Heart left ventricle (tissue), 13 donors: ENCODE data around the gene CPNE7.

Source experiments
- CTCF ChIP-seq, 12 donors: fragments of 200-600 bp; sonication (generic) in 4 of 12; IDR thresholded peaks; one replicate each; pipeline versions ENCODE4 v1.5.0 to v1.8.0; 2018 to 2022; ENCODE audit warnings: antibody characterized with exemption in 12 of 12, mild to moderate bottlenecking in 5 of 12
- POLR2A ChIP-seq, 2 donors: fragments of 450-650 bp; IDR thresholded peaks; one replicate each; pipeline ENCODE4 v1.6.1; 2017; ENCODE audit warnings: antibody characterized with exemption in 2 of 2, mild to moderate bottlenecking in 2 of 2, moderate library complexity in 2 of 2
- donor health status: ischemic (EF 13 %, LVEDD 7.1; RV severe dilation, severe dysfunction).
- donor health status: DM: no; HTN: yes; CAD: no.
- donor health status: DM: no; HTN: no; CAD: no.
- donor health status: ischemic (EF 25% LVEDD 6.9; RV normal size, moderate dysfunction).
- donor health status: ischemic (EF 25% LVEDD 5.7; RV mildly dilated, moderate dysfunction).
- donor health status: ischemic (EF 35%, LVEDD 5.7; RV mildly dilated, moderate dysfunction).
- donor health status: nonischemic (EF 11% LVEDD 7.7; RV severe dilation, severe dysfunction).
- donor health status: DM: yes; HTN: yes; CAD: no.
- donor health status: PGD.
- donor health status: ischemic (EF 29% LVEDD 5.4; RV normal size, mild dysfunction).
- donor health status: nonischemic (EF 23%, LVEDD 6.1; RV moderate dilation, normal function).

- no peak for TF ChIP-seq CTCF (IDR thresholded peaks at IDR 0.05)
- TF ChIP-seq POLR2A (IDR thresholded peaks at IDR 0.05), result no peak
Observed at GRCh38 chr16:89550421-89551007, 25.0 kb upstream of the CPNE7 start.
